Stimulated activated naive CD8-positive, alpha-beta T cell treated with anti-CD3 and anti-CD28 coated beads, Interleukin-15, Interleukin-2, amounts not matched to agents 100 ng/mL and 50 ng/mL, for 24 hours (primary cell): ENCODE results near the gene ATG10.
"Not testable (repeated sequence)": the region's sequence is repeated elsewhere in the genome, so short reads cannot be mapped to it uniquely, and the experiment has no call there.

ENCODE experiments used
- H3K27ac Mint-ChIP-seq: one replicate; pipeline ENCODE4 v1.8.0; 2021; ENCODE audit warnings: mild to moderate bottlenecking, mixed read lengths
- H3K27me3 Mint-ChIP-seq: one replicate; pipeline ENCODE4 v1.8.0; 2021; ENCODE audit warnings: mixed read lengths
- H3K36me3 Mint-ChIP-seq: one replicate; pipeline ENCODE4 v1.8.0; 2021; ENCODE audit warnings: low read depth, mixed read lengths
- H3K4me1 Mint-ChIP-seq: one replicate; pipeline ENCODE4 v1.8.0; 2021; ENCODE audit warnings: low read depth, mixed read lengths
- H3K4me3 Mint-ChIP-seq: one replicate; pipeline ENCODE4 v1.8.0; 2021; ENCODE audit warnings: mild to moderate bottlenecking, mixed read lengths
- H3K9me3 Mint-ChIP-seq: one replicate; pipeline ENCODE4 v1.8.0; 2021; ENCODE audit warnings: mixed read lengths

ATG10 gene

DNA sequence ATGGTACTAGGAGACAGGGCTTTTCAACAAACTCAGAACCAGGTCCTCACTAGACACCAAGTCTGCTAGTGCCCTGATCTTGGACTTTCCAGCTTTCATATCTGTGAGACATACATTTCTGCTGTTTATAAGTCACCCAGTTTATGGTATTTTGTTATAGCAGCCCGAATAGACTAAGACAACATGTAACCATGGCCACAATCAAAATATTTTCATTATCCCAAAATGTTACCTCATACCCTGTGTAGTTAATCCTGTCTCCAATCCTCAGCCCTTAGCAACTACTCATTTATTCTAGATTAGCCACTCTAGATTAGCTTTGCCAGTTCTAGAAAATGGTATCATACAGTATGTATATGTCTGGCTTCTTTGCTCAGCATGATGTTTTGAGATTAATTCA lies 6.3 kb upstream of the ATG10 start:
- Mint-ChIP-seq H3K4me3 (no peak overlapping the region), H3K4me1 (no peaks in the 10 kb centered on the region), H3K36me3 (no peaks in the 10 kb centered on the region), H3K27ac (no peak overlapping the region), H3K9me3 (no peaks in the 10 kb centered on the region), H3K27me3 (no peaks in the 10 kb centered on the region)

DNA sequence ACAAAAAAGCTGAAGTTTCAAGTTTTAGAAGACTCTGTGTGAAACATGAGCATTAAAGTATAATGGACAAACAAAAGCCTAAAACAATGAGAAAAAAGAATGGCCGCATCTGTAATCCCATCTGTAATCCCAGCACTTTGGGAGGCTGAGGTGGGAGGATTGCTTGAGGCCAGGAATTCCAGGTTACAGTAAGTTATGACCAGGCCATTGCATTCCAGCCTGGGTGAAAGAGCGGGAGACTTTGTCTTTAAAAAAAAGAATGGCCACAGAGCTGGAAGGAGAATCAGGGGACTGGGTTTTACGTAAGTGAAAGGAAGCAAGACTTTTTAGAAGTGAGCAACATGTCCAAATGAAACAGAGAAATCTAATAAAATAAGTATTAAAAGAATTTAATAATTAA lies 2.6 kb upstream of the ATG10 start:
- peaks cover 21% of the 10 kb centered on the region for H3K4me1 Mint-ChIP-seq
- H3K9me3 Mint-ChIP-seq, result no peaks in the 10 kb centered on the region
- H3K4me3 Mint-ChIP-seq, result no peak overlapping the region
- no peaks in the 10 kb centered on the region for H3K36me3 Mint-ChIP-seq
- no peaks in the 10 kb centered on the region for H3K27me3 Mint-ChIP-seq
- no peak overlapping the region for H3K27ac Mint-ChIP-seq

DNA sequence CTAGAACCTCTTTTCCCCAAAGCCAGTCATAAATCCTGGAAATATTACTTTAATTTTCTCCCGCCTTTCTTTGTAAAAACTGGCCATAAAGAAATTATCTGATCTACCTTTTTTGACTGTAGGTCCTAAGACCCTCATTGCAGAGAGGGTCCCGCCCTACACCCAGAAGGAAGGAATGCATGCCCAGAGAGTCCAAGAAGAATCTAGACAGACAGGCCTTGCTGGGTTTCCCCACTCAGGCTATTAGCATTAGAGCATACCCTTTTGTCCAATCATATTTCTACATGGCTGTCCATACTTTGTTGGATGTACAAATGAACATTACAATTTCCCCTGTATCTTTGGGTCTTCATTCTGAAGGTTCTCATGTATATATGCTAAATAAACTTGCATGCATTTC lies 1.9 kb upstream of the ATG10 start:
- Mint-ChIP-seq H3K9me3 (no peaks in the 10 kb centered on the region), H3K27me3 (no peaks in the 10 kb centered on the region), H3K4me1 (peaks cover 27% of the 10 kb centered on the region), H3K4me3 (peak overlapping the region; percentile 5), H3K27ac (no peak overlapping the region), H3K36me3 (no peaks in the 10 kb centered on the region)

DNA sequence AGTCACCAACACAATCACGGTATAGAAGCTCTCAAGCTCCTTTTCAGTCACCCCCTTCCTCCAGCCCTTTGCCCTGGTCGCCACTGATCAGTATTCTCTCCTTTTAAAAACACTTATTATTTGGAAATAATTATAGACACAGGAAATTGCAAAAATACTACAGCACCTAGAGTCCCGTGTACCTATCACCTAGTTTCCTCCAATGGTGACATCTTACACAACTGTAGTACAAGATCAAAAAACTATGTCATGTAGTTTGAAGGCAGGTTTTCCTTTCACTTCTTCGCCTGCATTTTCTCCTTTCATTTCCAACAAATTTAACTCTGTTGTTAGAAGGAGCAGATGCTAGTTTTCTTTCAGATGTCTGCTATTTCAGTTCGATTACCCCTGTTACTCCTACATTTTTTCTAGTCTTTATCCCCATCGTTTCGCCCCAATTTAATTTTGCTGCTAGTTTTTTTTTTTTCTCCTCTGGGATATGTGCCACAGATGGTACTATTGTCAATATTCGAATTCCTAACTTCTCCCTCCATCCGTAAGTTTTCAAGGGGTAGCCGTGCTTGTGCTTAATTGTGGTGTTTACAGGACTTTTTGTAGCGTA lies 612 bp upstream of the ATG10 start:
- Mint-ChIP-seq H3K4me1 (peaks cover 27% of the 10 kb centered on the region), H3K4me3 (peak overlapping the region; percentile 86), H3K27me3 (no peaks in the 10 kb centered on the region), H3K9me3 (no peaks in the 10 kb centered on the region), H3K36me3 (no peaks in the 10 kb centered on the region), H3K27ac (peak overlapping the region; percentile 93)

DNA sequence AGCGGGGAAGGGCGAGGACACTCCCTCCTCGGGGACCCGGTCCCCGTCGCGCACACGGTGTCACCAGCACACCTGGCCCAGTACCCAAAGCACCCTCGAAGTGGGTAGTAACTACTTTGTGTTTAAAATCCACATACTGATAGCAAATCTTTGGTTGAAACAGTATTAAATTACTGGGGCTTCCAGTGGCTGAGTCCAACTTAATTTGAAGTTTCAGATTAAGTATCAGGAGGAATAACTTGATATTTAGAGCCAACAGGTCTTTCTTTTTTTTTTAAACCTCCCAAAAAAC lies 615 bp downstream of the ATG10 start:
- peak overlapping the region; percentile 81 for H3K4me3 Mint-ChIP-seq
- peaks cover 27% of the 10 kb centered on the region for H3K4me1 Mint-ChIP-seq
- H3K27me3 Mint-ChIP-seq, result no peaks in the 10 kb centered on the region
- H3K27ac Mint-ChIP-seq, result peak overlapping the region; percentile 82
- H3K36me3 Mint-ChIP-seq, result peaks cover 11% of the 10 kb centered on the region
- H3K9me3 Mint-ChIP-seq, result no peaks in the 10 kb centered on the region

DNA sequence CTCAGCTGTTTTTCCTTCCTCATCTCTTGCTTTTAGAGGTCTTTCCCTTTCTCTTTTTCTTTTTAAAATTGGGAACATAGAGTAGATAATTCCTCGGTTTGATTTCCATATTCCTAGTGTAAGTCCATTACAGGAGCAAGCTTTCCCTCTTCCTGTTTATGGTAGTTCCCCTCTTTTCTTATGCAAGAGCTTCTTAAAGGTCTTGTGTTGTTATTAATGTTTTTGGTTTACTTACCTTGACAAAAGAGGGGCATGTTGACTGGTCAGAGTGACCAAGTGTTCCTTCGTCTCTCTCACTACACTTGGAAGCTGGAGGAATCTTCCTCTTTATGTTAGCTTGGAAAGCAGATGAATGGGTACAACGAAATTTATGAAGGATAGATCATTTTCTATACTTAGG lies 8.3 kb downstream of the ATG10 start:
- Mint-ChIP-seq H3K9me3 (peaks cover 4% of the 10 kb centered on the region), H3K36me3 (peaks cover 45% of the 10 kb centered on the region), H3K27ac (peak overlapping the region; percentile 7), H3K27me3 (no peaks in the 10 kb centered on the region), H3K4me1 (no peaks in the 10 kb centered on the region), H3K4me3 (no peak overlapping the region)

DNA sequence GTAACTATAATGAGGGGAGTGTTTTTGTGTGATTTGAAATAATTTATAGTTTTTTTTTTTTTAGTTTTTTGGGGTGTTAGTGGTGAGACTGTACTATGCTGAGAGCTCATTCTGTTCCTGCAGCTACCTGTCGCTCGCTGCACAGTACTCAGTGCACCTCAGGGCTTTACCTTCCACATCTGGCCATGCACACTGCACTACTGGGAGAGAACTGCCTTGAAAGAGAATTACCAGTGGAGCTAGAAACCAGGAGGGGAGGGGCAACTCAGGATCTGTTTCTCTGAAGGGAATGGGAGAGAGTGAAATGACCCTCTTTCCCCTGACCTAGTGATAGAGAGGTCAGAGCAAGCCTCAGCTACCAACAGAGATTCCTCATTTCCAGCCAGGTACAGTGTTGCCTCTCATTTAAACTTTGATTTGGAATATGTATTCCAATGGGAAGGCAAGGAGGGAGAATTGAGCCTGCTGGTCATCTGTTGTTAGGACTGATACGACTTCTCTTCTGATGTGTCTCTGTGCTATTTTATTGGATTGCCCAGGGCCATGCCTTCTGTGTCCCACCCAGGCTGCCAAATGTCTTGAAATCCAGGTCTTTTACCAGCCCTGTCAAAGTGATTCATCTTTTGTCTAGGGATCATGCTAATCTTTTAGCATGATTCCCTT lies 8.9 kb downstream of the ATG10 start:
- H3K27me3 Mint-ChIP-seq, result no peaks in the 10 kb centered on the region
- H3K9me3 Mint-ChIP-seq, result peaks cover 8% of the 10 kb centered on the region
- peaks cover 49% of the 10 kb centered on the region for H3K36me3 Mint-ChIP-seq
- H3K27ac Mint-ChIP-seq, result no peak overlapping the region
- H3K4me3 Mint-ChIP-seq, result no peak overlapping the region
- H3K4me1 Mint-ChIP-seq, result no peaks in the 10 kb centered on the region

DNA sequence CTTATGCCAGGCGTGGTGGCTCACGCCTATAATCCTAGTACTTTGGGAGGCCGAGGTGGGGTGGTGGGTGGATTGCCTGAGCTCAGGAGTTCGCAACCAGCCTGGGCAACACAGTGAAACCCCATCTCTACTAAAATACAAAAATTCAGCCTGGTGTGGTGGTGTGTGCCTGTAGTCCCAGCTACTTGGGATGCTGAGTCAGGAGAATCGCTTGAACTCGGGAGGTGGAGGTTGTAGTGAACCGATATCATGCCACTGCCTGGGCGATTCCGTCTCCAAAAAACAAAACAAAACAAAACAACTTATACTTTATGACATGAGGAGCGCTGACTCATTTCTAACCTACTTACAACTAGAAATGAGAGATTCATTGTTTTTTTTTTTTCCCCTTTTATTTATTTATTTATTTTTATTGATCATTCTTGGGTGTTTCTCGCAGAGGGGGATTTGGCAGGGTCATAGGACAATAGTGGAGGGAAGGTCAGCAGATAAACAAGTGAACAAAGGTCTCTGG lies 10.4 kb downstream of the ATG10 start:
- H3K9me3 Mint-ChIP-seq, H3K4me3 Mint-ChIP-seq, H3K4me1 Mint-ChIP-seq, H3K27ac Mint-ChIP-seq, H3K27me3 Mint-ChIP-seq: not testable (repeated sequence)
- peaks cover 50% of the 10 kb centered on the region for H3K36me3 Mint-ChIP-seq

DNA sequence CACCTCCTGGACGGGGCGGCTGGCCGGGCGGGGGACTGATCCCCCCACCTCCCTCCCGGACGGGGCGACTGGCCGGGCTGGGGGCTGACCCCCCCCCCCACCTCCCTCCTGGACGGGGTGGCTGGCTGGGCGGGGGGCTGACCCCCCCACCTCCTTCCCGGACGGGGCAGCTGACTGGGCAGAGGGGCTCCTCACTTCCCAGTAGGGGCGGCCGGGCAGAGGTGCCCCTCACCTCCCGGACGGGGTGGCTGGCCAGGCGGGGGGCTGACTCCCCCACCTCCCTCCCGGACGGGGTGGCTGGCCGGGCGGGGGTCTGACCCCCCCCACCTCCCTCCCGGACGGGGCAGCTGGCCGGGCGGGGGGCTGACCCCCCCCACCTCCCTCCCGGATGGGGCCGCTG lies 11.3 kb downstream of the ATG10 start:
- H3K36me3 Mint-ChIP-seq, result peaks cover 45% of the 10 kb centered on the region
- H3K9me3 Mint-ChIP-seq, H3K4me3 Mint-ChIP-seq, H3K27ac Mint-ChIP-seq, H3K4me1 Mint-ChIP-seq, H3K27me3 Mint-ChIP-seq: not testable (repeated sequence)

DNA sequence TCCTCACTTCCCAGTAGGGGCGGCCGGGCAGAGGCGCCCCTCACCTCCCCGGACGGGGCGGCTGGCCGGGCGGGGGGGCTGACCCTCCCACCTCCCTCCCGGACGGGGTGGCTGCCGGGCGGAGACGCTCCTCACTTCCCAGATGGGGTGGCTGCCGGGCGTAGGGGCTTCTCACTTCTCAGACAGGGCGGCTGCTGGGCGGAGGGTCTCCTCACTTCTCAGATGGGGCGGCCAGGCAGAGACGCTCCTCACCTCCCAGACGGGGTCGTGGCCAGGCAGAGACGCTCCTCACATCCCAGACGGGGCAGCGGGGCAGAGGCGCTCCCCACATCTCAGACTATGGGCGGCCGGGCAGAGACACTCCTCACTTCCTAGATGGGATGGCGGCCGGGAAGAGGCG lies 11.7 kb downstream of the ATG10 start:
- H3K36me3 Mint-ChIP-seq, result peaks cover 41% of the 10 kb centered on the region
- H3K4me1 Mint-ChIP-seq, H3K27me3 Mint-ChIP-seq, H3K27ac Mint-ChIP-seq, H3K9me3 Mint-ChIP-seq, H3K4me3 Mint-ChIP-seq: not testable (repeated sequence)

DNA sequence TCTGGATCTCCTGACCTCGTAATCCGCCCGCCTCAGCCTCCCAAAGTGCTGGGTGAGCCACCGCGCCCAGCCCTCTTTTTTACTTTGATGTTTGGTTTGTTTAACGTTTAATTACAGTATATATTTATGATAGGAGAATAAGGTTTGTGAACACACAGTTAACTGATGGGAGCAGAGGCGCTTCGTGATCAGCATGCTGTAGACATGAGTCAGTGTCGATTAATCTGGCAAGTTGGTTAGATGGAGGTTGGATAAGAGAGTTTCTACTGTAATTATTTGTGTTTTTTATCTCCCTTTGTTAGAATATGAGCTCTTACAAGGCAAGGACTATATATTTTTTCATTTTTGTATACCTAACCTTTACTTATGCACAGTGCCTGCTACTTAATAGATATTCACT lies 14.3 kb downstream of the ATG10 start:
- Mint-ChIP-seq H3K27ac (no peak overlapping the region), H3K27me3 (no peaks in the 10 kb centered on the region), H3K36me3 (peaks cover 39% of the 10 kb centered on the region), H3K4me3 (no peak overlapping the region), H3K9me3 (peaks cover 8% of the 10 kb centered on the region), H3K4me1 (no peaks in the 10 kb centered on the region)

DNA sequence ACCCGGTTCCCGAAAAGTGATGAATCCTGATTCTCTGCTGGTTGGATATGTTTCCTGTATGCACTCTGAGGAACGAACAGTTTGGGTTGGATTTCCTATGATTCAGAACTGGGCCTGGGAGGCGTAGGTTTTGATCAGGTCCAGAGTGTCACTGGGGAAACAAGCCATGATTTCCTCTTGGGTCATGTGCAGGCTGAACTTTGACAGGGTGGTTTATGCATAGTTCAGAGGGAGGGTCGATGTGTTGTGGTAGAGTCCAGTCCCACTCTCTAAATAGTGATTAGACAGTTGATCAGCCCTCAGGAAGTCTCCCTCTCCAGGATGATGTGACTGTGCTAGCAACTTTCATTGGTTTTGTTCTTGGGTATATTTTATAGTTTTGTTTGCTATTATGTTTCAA lies 17.4 kb downstream of the ATG10 start:
- Mint-ChIP-seq H3K4me1 (no peaks in the 10 kb centered on the region), H3K36me3 (peaks cover 37% of the 10 kb centered on the region), H3K27me3 (no peaks in the 10 kb centered on the region), H3K4me3 (no peak overlapping the region), H3K9me3 (peaks cover 6% of the 10 kb centered on the region), H3K27ac (no peak overlapping the region)

DNA sequence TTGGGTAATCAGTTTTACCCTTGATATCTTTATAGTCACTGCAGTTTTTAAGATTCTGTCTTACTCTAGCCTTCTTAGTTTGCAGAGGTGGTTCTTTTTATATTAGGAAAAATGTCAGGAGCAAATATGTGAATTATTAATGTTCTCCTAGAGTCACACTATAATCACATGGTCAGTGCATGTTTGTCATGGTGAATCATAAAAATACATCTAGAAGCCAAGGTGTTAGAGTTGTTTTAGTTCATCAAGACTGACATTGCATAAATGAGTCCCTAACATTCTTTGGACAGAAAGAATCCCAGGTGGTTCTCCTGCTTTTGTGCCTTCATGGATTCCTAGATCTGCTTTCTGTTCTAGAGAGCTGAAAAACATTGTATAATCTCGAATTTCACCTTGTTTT lies 22.9 kb downstream of the ATG10 start:
- Mint-ChIP-seq H3K9me3 (peaks cover 20% of the 10 kb centered on the region), H3K27me3 (no peaks in the 10 kb centered on the region), H3K27ac (no peak overlapping the region), H3K4me3 (no peak overlapping the region), H3K36me3 (peaks cover 60% of the 10 kb centered on the region), H3K4me1 (no peaks in the 10 kb centered on the region)

DNA sequence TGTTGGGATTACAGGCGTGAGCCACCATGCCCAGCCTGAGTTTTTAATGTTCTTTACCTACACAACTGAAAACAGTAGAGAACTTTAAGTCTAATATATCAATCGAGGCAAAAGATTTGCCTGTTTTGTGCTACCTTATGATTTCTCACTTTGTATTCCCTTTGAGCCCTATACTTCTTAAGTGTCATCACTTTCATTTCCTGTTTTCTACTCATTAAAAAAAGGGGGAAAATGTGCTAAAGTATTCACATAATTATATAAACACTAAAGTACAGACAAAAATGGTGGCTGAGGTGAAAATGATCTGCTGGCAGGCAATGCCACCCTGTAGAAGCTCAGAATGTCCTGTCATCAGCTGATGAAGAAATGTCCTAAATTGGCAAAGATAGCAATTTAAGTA lies 23.6 kb downstream of the ATG10 start:
- no peak overlapping the region for H3K4me3 Mint-ChIP-seq

DNA sequence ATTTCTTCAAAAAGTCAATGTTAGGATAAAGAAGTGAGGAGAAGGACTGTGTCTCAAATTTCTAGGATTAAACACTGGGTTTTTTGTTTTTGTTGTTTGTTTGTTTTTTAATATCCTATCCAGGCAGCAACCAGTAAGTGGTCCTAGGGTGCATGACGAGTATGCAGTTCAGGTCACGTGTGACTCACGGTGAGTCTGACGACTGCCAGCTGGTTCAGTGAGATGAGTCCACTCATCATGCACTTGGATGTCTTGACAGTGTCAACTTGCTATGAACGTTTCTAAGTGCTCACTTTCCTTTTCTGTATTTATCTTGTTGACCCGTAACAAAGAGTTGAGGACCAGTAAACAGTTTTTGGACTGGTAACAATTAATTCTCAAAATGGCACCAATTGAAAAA lies 32.7 kb downstream of the ATG10 start:
- Mint-ChIP-seq H3K4me3 (no peak overlapping the region), H3K36me3 (peaks cover 11% of the 10 kb centered on the region), H3K27me3 (no peaks in the 10 kb centered on the region), H3K9me3 (peaks cover 4% of the 10 kb centered on the region), H3K4me1 (no peaks in the 10 kb centered on the region), H3K27ac (no peak overlapping the region)

More for the DNA sequence above, 23.6 kb downstream of the ATG10 start:
- no peak overlapping the region for H3K27ac Mint-ChIP-seq
- H3K9me3 Mint-ChIP-seq, result peaks cover 20% of the 10 kb centered on the region
- peaks cover 59% of the 10 kb centered on the region for H3K36me3 Mint-ChIP-seq
- no peaks in the 10 kb centered on the region for H3K27me3 Mint-ChIP-seq
- H3K4me1 Mint-ChIP-seq, result no peaks in the 10 kb centered on the region

DNA sequence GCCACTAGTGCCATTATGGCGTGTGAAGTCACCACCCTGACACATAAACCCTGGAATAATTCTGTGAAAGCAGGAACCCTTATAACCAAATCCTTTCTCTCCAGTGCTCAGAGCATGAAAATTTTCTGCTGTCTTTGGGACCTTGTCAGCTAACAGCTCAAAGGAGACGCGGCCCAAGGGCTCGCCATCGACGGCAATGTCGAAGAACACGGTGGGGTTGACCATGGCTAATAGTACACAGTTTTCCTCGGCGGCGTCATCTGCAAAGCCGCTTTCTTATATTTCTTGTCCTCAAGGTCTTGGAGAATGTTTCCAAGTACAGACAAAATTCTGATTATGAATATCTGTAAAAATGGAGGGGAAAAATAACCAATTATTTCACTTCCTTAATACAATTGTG lies 38.0 kb downstream of the ATG10 start:
- not testable (repeated sequence) for H3K27ac Mint-ChIP-seq, H3K27me3 Mint-ChIP-seq, H3K4me3 Mint-ChIP-seq, H3K4me1 Mint-ChIP-seq, H3K9me3 Mint-ChIP-seq
- peaks cover 20% of the 10 kb centered on the region for H3K36me3 Mint-ChIP-seq
